ENCODE results near the gene GDAP1L1. TPM values are rescaled to one million over a fixed set of nuclear protein-coding genes. Genes with fewer than 3 reads are reported as not detected.

The GDAP1L1 gene
- total RNA-seq, 1 experiment from 2014 or later, result 0.54 TPM

GRCh38 chr20:44204156-44204831 lies 42.8 kb upstream of the GDAP1L1 start:
- DNase-seq (ENCODE audit: low spot score), result peak; percentile 58
- intact Hi-C loops (cut with micrococcal nuclease; ENCODE audit: unreplicated experiment), result no loop called here
- CTCF ChIA-PET, result no interaction called here
- no TSS peak for BruUV-seq (replicated peaks)
- Histone ChIP-seq H3K4me1 (ENCODE audit: insufficient read depth, low read length, poor library complexity, severe bottlenecking) (peaks cover 22% of the 10 kb centered on the region), H3K27me3 (replicated peaks; ENCODE audit: insufficient read depth, low read depth, low read length, poor library complexity) (no peaks in the 10 kb centered on the region), H3K27ac (ENCODE audit: low read depth, low read length, poor library complexity, severe bottlenecking) (peak overlapping the region; percentile 57), H3K36me3 (ENCODE audit: insufficient read depth, low read length, poor library complexity, severe bottlenecking) (peaks cover 56% of the 10 kb centered on the region), H3K4me3 (ENCODE audit: low read depth, low read length, poor library complexity, severe bottlenecking) (no peak overlapping the region), H3K9me3 (ENCODE audit: low read depth, low read length, poor library complexity, severe bottlenecking) (no peaks in the 10 kb centered on the region)
- no peak for TF ChIP-seq EZH2 (IDR thresholded peaks at IDR 0.05; ENCODE audit: borderline replicate concordance, low read depth, low read length, poor library complexity, severe bottlenecking)
- TF ChIP-seq CTCF (conservative IDR thresholded peaks at IDR 0.05; ENCODE audit: low read depth, low read length), result no peak
- POLR2A ChIA-PET (ENCODE audit: low non-redundant PET), result interaction anchor here (1.1 kb wide), 1 partner anchor 9 kb away, joined by 5 read pairs; no protein-coding TSS in a partner anchor

- DNase-seq (ENCODE audit: low spot score), result no peak
- peak overlapping the region; percentile 57 for H3K27ac ChIP-seq (ENCODE audit: low read depth, low read length, poor library complexity, severe bottlenecking)
- no peaks in the 10 kb centered on the region for H3K9me3 ChIP-seq (ENCODE audit: low read depth, low read length, poor library complexity, severe bottlenecking)
- H3K4me1 ChIP-seq (ENCODE audit: insufficient read depth, low read length, poor library complexity, severe bottlenecking), result peaks cover 23% of the 10 kb centered on the region
- H3K36me3 ChIP-seq (ENCODE audit: insufficient read depth, low read length, poor library complexity, severe bottlenecking), result peaks cover 51% of the 10 kb centered on the region
- no peak overlapping the region for H3K4me3 ChIP-seq (ENCODE audit: low read depth, low read length, poor library complexity, severe bottlenecking)
- no TSS peak for BruUV-seq (replicated peaks)
- ChIA-PET POLR2A (ENCODE audit: low non-redundant PET) (interaction anchor here (1.1 kb wide), 1 partner anchor 9 kb away, joined by 5 read pairs; no protein-coding TSS in a partner anchor), CTCF (no interaction called here)
- TF ChIP-seq CTCF (conservative IDR thresholded peaks at IDR 0.05; ENCODE audit: low read depth, low read length) (no peak), EZH2 (IDR thresholded peaks at IDR 0.05; ENCODE audit: borderline replicate concordance, low read depth, low read length, poor library complexity, severe bottlenecking) (no peak)
- intact Hi-C loops (cut with micrococcal nuclease; ENCODE audit: unreplicated experiment), result no loop called here
- H3K27me3 ChIP-seq (replicated peaks; ENCODE audit: insufficient read depth, low read depth, low read length, poor library complexity), result no peaks in the 10 kb centered on the region
Observed at GRCh38 chr20:44204832-44205215, 42.3 kb upstream of the GDAP1L1 start.

- ChIA-PET POLR2A (ENCODE audit: low non-redundant PET) (interaction anchor here (0.7 kb wide), 1 partner anchor 265 kb away, joined by 4 read pairs; no protein-coding TSS in a partner anchor), CTCF (no interaction called here)
- no peak overlapping the region for H3K27ac ChIP-seq (ENCODE audit: low read depth, low read length, poor library complexity, severe bottlenecking)
- BruUV-seq (replicated peaks), result no TSS peak
- H3K4me1 ChIP-seq (ENCODE audit: insufficient read depth, low read length, poor library complexity, severe bottlenecking), result peaks cover 23% of the 10 kb centered on the region
- H3K9me3 ChIP-seq (ENCODE audit: low read depth, low read length, poor library complexity, severe bottlenecking), result no peaks in the 10 kb centered on the region
- intact Hi-C loops (cut with micrococcal nuclease; ENCODE audit: unreplicated experiment), result no loop called here
- H3K36me3 ChIP-seq (ENCODE audit: insufficient read depth, low read length, poor library complexity, severe bottlenecking), result peaks cover 40% of the 10 kb centered on the region
- TF ChIP-seq EZH2 (IDR thresholded peaks at IDR 0.05; ENCODE audit: borderline replicate concordance, low read depth, low read length, poor library complexity, severe bottlenecking) (no peak), CTCF (conservative IDR thresholded peaks at IDR 0.05; ENCODE audit: low read depth, low read length) (no peak)
- no peaks in the 10 kb centered on the region for H3K27me3 ChIP-seq (replicated peaks; ENCODE audit: insufficient read depth, low read depth, low read length, poor library complexity)
- no peak overlapping the region for H3K4me3 ChIP-seq (ENCODE audit: low read depth, low read length, poor library complexity, severe bottlenecking)
- DNase-seq (ENCODE audit: low spot score), result no peak
Observed at GRCh38 chr20:44206132-44206531, 41.0 kb upstream of the GDAP1L1 start.

Data from A673 (cell line).